HG03095 (cell line): ENCODE measurements around the gene FBN3.
"Not testable (repeated sequence)": the region's sequence is repeated elsewhere in the genome, so short reads cannot be mapped to it uniquely, and the experiment has no call there.

Source experiments
- ATAC-seq: cut with Tn5 transposase; IDR thresholded peaks from one replicate; pipeline ENCODE4 v1.9.1; 2021; ENCODE audit warnings: moderate library complexity; ENCODE audit not compliant: unreplicated experiment

Gene FBN3

DNA sequence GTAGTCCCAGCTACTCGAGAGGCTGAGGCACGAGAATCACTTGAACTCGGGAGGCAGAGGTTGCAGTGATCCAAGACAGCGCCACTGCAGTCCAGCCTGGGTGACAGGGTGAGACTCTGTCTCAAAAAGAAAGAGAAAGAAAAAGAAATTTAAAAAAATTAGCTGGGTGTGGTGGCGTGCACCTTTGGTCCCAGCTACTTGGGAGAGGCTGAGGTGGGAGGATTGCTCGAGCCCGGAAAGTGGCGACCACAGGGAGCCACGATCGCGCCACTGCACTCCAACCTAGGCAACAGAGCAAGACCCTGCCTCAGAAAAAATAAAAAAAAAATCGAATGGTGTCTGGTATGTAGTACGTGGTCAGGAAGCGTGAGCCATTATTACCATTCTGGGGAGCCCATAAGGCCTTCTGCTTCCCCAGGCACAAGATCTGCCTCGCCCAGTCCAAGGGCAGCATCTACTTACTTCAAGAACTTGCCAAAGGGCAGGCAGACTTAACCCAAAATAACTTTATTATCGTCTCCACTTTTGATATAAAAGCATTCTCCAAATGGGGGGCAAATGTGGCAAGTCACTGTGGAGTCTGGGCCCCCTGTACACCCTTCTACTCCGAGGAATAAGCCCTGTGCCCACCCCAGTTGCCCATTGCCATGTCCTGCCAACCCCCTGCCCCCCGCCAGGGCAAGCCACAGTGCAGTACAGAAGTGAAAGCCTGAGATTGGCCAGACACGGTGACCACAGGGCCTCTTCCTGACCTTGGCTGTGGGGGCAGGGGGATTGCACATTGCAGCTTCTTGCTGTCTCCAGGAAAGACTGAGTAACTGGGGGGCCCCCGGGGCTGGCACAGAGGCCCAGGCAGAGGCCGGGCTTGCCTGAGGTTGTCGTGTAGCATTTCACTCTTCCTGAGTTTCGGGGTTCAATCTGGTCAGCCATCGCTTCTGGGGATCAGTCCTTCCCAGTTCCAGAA is 84.2 kb downstream of the FBN3 start:
- ATAC-seq = no peak

GRCh38 chr19:8057545-8058270 is 91.7 kb downstream of the FBN3 start:
- no peak for ATAC-seq

GRCh38 chr19:8056533-8056932 is 92.9 kb downstream of the FBN3 start:
- ATAC-seq = no peak

DNA sequence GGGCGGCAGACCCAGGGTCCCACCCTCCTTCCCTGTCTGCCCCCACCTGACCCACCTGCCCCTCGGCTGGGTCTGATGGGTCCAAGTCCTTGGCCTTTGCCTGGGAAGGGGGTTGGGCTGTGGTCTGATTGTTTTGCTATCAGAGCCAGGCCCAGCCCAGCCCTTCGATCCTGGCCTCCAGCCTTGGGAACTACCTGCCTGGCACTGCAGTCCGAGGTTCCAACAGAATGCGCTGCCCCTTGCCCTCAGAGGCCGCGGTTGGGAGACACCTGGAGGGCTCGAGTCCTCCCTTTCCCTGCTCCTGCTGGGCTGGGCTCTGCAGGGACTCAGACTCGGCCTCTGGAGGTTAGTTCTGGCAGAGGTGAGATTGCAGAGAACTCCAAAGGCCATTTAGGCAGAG is 95.2 kb downstream of the FBN3 start:
- no peak for ATAC-seq

GRCh38 chr19:8052464-8052859 is 96.9 kb downstream of the FBN3 start, which contains the start of gene CCL25:
TSS of gene CCL25 (plus strand) at chr19:8052760. CDS start at chr19:8053050, 290 bp downstream.
- ATAC-seq = no peak

DNA sequence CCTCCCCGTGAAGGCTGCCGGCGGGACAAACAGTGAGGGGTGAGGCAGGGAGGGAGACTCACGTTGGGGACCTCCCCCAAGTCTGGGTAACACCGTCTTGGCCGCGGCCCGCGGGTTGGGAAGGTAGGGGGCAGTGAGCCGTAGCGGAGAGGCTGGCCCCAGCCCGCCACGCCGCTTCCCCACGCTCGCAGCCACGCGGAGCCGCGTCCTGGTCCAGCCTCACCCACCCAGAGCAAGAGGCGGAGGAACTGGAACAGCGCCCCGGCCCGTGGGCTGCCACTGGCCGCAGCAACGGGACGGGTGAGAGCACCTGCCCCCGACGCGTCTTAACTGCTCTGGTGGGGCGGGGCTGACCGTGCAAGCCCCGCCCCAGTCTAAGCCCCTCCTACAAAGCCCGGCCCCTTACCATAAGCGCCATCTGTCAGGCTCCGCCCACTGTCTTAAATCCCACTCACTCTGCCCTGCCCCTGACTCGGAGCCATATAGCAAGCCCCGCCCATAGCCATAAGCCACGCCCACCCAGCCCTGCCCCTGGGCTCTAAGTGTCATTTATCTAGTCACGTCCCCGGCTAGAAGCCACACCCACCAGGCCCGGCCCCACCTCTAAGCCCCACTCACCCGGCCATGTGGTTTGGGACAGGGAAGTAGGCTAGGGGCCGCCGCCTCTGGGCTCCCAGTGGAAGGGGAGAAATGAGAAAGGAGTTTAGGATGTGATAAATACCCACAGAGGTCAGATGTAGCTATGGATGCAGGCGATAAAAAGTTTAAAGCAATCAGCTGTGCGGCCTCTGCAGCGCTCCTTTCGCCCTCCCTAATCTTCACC is 98.9 kb downstream of the FBN3 start:
- peak; percentile 80 for ATAC-seq

GRCh38 chr19:8046569-8047165 is 102.7 kb downstream of the FBN3 start:
- ATAC-seq = no peak

GRCh38 chr19:8045872-8046568 is 103.4 kb downstream of the FBN3 start:
- ATAC-seq = no peak

DNA sequence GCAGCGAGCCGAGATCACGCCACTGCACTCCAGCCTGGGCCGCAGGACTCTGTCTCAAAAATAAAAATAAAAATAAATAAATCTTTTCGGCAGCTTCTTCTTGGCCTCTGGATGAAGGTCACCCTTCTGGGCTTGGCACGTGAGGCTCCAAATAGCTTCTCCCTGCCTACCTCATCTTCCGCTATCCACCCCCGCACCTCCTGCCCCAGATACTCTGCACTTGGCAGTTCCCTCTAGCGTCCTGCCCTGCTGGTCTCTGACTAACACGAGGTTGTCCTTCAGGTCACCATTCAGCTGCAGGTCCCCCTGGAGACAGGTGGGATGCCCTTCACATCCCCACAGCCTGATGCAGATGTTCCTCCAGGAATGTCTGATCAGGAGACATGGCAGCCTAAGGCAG is 105.4 kb downstream of the FBN3 start:
- no peak for ATAC-seq

GRCh38 chr19:8042900-8043299 is 106.5 kb downstream of the FBN3 start:
- ATAC-seq = no peak

- no peak for ATAC-seq
Measured at GRCh38 chr19:8041531-8041931, 107.9 kb downstream of the FBN3 start.

DNA sequence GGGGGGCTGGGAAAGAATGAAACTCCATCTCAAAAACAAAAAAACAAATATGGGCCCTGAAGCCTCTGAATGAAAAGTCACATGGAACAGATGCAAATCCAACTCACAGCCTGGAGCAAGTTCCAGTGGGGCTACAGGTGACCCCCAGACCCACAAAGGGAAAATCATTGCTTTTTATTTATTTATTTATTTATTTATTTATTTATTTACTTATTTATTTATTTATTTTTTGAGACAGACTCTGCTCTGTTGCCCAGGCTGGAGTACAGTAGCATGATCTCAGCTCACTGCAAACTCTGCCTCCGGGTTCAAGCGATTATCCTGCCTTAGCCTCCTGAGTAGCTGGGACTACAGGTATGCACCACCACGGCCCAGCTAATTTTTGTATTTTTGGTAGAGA is 110.2 kb downstream of the FBN3 start:
- no peak for ATAC-seq

DNA sequence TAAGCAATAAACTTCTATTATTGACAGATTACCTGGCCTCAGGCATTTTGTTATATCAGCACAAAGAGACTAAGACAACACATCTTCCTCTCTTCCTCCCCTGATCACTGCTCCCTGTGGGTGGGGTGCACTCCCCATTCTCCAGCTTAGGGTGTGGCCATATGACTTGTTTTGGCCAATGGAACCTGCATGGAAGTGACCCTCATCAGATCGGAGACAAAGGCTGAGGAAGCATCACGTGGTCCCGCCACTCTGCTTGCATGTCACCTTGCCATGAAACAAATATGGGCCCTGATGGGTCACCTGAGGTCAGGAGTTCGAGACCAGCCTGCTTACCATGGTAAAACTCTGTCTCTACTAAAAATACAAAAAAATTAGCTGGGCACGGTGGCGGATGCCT is 110.6 kb downstream of the FBN3 start:
- ATAC-seq = no peak

DNA sequence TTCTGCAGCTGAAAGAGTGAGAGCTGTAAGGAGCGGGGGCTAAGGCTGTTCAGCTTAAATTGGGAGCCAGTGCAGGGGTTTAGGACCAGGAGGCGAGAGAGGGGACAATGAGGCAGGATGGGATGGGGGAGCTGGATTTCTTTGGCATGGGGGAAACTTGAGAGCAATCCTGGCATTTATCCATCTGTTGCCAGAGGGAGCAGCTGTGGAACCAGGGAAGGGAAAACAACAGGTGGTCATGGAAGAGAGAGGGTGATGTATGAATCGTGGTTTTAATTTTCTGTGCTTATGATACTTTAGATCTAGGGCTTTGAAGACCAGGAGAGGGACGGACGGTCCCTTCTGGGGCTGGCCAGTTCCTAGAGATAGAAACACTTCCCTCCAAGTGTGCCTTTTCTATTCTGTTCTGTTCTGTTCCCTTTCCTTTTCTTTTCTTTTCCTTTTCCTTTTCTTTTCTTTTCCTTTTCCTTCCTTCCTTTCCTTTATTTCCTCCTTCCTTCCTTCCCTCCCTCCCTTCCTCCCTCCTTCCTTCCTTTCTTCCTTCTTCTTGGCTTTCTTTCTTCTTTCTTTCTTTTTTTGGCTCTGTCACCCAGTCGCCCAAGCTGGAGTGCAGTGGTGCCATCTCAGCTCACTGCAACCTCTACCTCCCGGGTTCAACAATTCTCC is 112.8 kb downstream of the FBN3 start:
- ATAC-seq = no peak

DNA sequence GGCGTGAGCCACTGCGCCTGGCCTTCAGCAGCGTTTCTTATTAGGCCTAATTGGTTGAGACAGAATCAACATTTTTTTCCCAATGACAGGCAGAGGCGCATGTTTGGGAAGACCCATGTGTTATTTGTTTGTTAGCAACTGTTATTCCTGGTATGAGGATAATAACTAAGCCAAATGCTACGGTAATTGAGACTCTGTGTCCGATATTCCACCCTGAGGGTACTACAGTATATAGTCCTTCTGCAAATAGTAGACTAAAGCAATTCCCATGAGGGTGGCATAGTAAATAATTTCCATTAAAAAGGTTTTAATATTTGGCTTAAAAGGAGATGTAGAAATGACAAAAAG is 115.2 kb downstream of the FBN3 start:
- no peak for ATAC-seq

DNA sequence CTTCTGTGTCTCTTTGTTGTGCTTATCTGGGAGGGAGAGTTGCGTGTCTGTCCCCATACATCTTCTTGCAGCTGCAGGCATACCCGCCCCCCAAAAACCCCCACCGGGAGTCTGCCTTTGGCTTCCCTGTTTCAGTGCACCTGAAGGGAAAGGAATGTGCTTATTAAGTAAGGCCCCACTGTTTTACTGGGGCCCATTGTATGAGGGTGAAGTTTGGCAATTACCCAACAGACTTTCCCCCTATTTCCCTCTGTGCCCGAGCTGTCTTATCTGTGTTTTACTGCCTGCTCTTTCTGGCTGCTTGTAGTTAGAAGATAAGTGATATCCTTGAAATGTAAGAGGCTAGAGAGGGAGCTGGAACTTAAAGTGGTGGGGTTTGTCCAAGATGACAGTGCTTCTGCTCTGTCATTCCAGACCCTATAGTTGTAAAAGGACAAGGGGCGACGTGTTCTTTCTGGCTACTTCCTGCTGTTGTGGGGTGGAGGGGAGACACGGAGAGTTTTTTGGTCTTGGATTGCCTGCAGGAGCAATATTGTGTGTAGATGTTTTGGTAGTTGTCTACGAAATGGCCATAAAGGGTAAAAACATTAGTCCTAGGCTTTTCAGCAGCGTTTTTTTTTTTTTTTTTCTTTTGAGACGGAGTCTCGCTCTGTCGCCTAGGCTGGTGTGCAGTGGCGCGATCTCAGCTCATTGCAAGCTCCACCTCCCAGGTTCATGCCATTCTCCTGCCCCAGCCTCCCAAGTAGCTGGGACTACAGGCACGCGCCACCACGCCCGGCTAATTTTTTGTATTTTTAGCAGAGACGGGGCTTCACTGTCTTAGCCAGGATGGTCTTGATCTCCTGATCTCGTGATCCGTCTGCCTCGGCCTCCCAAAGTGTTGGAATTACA is 115.9 kb downstream of the FBN3 start:
- not testable (repeated sequence) for ATAC-seq

- no peak for ATAC-seq
Measured at GRCh38 chr19:8030960-8031359, 118.4 kb downstream of the FBN3 start.

DNA sequence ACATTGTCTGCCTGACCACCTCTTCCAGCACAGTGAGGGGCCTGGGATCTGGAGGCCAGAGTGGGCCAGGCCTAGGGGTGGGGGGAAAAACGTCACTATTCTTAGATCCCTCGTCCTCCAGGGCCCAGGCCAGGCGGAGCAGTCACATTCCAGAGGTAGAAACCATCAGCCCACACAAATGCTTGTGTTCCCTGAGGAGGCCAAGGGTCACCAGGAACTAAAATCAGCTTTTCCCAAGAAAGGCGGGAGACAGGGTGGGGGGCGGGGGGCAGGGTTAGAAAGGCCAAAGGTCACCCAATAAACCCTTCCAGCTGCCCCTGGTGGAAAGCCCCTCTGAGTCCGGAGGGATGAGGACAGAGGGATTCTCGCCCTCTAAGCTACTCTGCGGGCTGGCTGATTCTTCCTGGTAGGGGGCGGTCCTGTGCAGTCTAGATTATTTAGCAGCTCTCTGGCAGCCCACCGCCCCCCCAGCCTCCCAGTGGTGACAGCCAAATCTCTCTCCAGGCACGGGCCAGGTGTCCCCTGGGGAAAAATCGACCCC is 120.4 kb downstream of the FBN3 start:
- no peak for ATAC-seq
